Lower leg skin (tissue), 3 donors: ENCODE results near the gene CTLA4.

Source experiments
- POLR2A ChIP-seq, 2 donors: fragments of 450-650 bp; IDR thresholded peaks; one replicate each; pipeline ENCODE4 v1.6.1; 2016 to 2017; ENCODE audit warnings: antibody characterized with exemption in 2 of 2, mild to moderate bottlenecking in 1 of 2, moderate library complexity in 1 of 2
- TF ChIP-seq, protein P1 (sequence below), 3 donors: fragments of 450-650 bp; IDR thresholded peaks; one replicate each; pipeline ENCODE4 v1.5.1; 2016; ENCODE audit warnings: antibody characterized with exemption in 3 of 3, mild to moderate bottlenecking in 3 of 3, moderate library complexity in 2 of 3

DNA sequence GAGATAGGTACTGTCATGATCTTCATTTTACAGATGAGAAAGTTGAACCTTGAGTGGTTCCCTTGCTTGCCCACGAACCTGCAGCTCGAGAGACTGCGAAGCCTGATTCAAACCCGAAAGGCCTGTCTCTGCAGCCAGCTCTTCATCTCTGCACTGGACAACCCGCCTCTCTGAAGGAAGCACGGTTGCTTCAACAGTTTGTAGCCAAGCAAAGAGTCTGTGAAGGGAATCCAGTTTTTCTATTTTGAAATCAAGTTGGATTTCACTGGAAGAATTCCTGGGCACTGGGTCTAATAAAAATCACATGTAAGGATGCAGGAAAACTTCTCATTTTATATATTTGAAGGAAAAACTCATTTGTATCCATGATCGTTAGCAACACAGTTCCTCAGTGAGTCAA, 47.7 kb downstream of the CTLA4 start:
- TF ChIP-seq POLR2A (IDR thresholded peaks at IDR 0.05), result no peak
- TF ChIP-seq, protein P1, sequence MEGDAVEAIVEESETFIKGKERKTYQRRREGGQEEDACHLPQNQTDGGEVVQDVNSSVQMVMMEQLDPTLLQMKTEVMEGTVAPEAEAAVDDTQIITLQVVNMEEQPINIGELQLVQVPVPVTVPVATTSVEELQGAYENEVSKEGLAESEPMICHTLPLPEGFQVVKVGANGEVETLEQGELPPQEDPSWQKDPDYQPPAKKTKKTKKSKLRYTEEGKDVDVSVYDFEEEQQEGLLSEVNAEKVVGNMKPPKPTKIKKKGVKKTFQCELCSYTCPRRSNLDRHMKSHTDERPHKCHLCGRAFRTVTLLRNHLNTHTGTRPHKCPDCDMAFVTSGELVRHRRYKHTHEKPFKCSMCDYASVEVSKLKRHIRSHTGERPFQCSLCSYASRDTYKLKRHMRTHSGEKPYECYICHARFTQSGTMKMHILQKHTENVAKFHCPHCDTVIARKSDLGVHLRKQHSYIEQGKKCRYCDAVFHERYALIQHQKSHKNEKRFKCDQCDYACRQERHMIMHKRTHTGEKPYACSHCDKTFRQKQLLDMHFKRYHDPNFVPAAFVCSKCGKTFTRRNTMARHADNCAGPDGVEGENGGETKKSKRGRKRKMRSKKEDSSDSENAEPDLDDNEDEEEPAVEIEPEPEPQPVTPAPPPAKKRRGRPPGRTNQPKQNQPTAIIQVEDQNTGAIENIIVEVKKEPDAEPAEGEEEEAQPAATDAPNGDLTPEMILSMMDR (IDR thresholded peaks at IDR 0.05), result no peak
